ENCODE results near the gene GTF2IRD1. TPM values are rescaled to one million over a fixed set of nuclear protein-coding genes. Genes with fewer than 3 reads are reported as not detected.
"Not testable (repeated sequence)": the region's sequence is repeated elsewhere in the genome, so short reads cannot be mapped to it uniquely, and the experiment has no call there.

The GTF2IRD1 gene
- total RNA-seq, 1 experiment from 2014 or later: 9.9 TPM

DNA sequence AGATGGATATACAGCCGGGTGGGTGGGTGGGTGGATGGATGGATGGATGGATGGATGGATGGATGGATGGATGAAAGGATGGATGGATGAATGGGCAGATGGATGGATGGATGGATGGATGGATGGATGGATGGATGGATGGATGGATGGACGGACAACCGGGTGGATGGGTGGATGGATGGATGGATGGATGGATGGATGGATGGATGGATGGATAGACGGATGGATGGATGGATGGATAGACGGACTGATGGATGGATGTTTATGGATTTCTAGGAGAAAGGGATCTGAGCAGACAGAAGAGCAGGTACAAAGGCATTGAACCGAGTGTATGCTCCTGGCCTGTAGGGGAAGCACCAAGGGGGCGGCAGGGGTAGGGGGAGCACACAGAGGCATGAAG lies 75.1 kb downstream of the GTF2IRD1 start:
- not testable (repeated sequence) for DNase-seq (ENCODE audit: low read depth in 1 of 2, low spot score in 2 of 2); H3K4me1 ChIP-seq (replicated peaks); H3K27me3 ChIP-seq (replicated peaks); H3K27ac ChIP-seq; H3K4me3 ChIP-seq; H3K9me3 ChIP-seq (replicated peaks)
- peaks cover 43% of the 10 kb centered on the region for H3K36me3 ChIP-seq

DNA sequence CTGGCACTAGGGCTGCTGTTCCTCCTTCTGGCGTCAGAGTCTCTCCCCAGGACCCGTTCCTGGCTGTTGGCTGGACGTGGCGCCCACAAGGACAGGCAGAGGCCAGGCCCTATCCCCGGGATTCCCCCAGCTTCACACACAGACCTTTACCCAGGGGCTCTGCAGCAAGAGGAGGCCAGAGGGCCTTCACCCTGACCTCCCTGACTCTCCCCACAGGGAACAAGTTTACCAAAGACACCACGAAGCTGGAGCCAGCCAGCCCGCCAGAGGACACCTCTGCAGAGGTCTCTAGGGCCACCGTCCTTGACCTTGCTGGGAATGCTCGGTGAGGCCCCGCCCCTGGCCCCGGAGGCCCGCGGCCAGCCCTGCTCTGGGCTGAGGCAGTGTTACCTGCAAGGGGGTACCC lies 82.2 kb downstream of the GTF2IRD1 start:
- no peak for DNase-seq (ENCODE audit: low read depth in 1 of 2, low spot score in 2 of 2)
- H3K4me3 ChIP-seq: no peak overlapping the region
- H3K4me1 ChIP-seq (replicated peaks): no peaks in the 10 kb centered on the region
- no peak overlapping the region for H3K27ac ChIP-seq
- no peaks in the 10 kb centered on the region for H3K9me3 ChIP-seq (replicated peaks)
- no peaks in the 10 kb centered on the region for H3K27me3 ChIP-seq (replicated peaks)
- peaks cover 37% of the 10 kb centered on the region for H3K36me3 ChIP-seq

DNA sequence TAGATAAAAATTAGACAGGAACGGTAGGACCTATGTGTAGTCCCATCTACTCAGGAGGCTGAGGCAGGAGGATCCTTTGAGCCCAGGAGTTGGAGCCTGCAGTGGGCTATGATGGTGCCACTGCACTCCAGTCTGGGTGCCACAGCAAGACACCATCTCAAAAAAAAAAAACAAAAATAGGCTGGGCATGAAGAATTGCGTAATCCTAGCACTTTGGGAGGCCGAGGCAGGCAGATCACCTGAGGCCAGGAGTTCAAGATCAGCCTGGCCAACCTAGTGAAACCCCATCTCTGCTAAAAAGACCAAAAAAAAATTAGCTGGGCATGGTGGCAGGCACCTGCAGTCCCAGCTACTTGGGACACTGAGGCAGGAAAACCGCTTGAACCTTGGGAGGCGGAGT lies 88.2 kb downstream of the GTF2IRD1 start:
- not testable (repeated sequence) for H3K27ac ChIP-seq; DNase-seq (ENCODE audit: low read depth in 1 of 2, low spot score in 2 of 2); H3K4me1 ChIP-seq (replicated peaks); H3K27me3 ChIP-seq (replicated peaks); H3K9me3 ChIP-seq (replicated peaks); H3K4me3 ChIP-seq
- H3K36me3 ChIP-seq: peaks cover 23% of the 10 kb centered on the region

DNA sequence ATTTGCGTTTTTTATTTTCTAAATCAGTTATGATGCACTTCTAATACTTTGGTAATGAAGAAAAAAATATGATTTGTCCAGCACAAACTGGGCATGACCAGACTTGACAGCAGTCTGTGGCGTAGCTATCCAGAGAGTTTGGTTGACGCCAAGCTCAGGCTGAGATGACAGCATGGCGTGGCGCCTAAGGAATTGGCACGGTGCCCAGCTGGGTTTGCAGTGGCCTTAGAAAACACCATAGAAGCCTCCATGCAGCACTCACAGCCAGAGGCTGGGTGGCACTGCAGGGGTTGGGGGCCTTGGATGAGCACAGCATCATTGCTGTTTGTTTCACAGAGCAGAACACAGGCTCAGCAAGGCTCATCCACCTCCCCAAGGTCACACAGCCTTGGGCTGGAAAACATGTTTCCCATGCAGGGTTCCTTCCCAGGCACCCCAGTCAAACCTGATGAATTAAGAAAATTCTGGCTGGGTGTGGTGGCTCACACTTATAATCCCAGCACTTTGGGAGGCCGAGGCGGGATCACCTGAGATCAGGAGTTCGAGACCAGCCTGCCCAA lies 88.9 kb downstream of the GTF2IRD1 start:
- Histone ChIP-seq H3K27ac (no peak overlapping the region), H3K9me3 (replicated peaks) (no peaks in the 10 kb centered on the region), H3K4me1 (replicated peaks) (no peaks in the 10 kb centered on the region), H3K4me3 (no peak overlapping the region), H3K27me3 (replicated peaks) (no peaks in the 10 kb centered on the region), H3K36me3 (peaks cover 23% of the 10 kb centered on the region)
- no peak for DNase-seq (ENCODE audit: low read depth in 1 of 2, low spot score in 2 of 2)

DNA sequence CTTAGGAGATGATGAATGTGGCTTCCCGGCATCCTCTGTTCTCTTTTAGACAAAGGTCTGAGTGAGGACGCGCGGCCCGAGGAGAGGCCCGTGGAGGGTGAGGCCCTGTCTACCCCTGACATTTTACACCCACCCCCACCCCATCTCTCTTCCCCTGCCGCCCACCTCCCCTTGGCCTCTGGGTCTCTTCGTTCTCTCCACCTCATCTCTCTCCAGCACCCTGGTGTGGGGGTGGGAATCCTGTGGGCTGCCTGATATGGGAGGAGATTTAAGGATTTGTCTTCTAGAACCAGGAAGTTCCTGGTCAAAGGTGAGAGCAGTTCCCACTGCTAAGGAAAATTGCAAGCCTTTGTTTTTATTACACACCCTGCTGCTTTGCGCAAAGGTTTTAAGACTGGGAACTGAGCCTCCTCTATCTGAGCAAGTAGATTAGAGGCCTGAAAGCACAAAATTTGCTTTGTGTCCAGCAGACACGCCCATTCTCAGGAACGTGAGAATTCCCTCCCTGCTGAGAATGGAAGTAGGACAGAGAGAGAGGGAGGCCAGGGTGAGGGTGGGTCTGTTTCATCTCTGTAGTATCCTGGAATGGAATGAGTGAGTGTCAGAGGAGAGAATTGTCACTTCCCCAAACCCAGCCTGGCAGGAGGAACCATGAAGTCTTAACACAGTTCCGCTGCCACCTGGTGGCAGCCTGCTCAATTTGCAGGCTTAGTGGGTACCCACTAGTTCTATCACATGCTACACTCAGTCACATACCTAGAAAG lies 91.2 kb downstream of the GTF2IRD1 start:
- no peak overlapping the region for H3K27ac ChIP-seq
- no peaks in the 10 kb centered on the region for H3K27me3 ChIP-seq (replicated peaks)
- H3K9me3 ChIP-seq (replicated peaks): no peaks in the 10 kb centered on the region
- no peaks in the 10 kb centered on the region for H3K4me1 ChIP-seq (replicated peaks)
- peaks cover 22% of the 10 kb centered on the region for H3K36me3 ChIP-seq
- DNase-seq (ENCODE audit: low read depth in 1 of 2, low spot score in 2 of 2): no peak
- H3K4me3 ChIP-seq: no peak overlapping the region

DNA sequence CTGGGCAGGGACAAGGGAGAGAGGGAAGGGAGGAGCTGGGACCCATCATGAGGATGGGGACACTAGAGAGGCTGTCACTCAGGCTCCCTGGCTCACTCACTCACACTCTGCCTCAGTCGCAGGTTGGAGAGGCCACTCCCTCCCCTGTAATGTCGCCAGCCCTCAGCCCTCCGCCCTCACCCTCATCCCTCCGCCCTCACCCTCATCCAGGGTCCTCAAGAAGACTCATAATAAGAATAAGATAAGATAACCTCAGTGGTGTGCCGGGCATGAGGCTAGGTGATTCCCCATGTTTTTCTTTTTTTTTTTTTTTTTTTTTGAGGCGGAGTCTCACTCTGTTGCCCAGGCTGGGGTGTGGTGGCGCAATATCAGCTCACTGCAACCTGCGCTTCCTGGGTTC lies 92.2 kb downstream of the GTF2IRD1 start:
- no peak for DNase-seq (ENCODE audit: low read depth in 1 of 2, low spot score in 2 of 2)
- H3K4me3 ChIP-seq: no peak overlapping the region
- H3K36me3 ChIP-seq: peaks cover 19% of the 10 kb centered on the region
- H3K27ac ChIP-seq: no peak overlapping the region
- no peaks in the 10 kb centered on the region for H3K9me3 ChIP-seq (replicated peaks)
- H3K4me1 ChIP-seq (replicated peaks): no peaks in the 10 kb centered on the region
- H3K27me3 ChIP-seq (replicated peaks): no peaks in the 10 kb centered on the region

DNA sequence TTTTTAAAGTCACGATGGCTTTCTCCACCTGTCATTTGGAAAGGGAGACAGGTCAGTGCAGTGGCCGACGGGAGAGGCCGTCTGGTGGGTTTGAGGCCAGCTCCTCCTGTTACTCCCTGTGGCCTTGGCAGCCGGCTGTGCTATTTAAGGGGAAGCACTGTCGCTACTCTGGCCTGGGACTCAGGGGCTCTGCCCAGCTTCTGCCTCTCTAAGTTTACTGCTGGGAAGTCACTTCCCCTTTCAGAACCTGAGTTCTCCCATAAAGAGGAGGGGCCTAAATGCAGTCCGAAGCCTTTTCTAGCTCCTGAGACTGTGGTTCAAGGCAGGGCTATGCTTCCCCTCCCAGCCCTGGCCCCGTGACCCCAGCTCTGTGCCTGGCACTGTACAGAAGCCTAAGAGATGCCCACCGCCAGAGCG lies 99.9 kb downstream of the GTF2IRD1 start:
- H3K4me1 ChIP-seq (replicated peaks); H3K9me3 ChIP-seq (replicated peaks); DNase-seq (ENCODE audit: low read depth in 1 of 2, low spot score in 2 of 2); H3K27me3 ChIP-seq (replicated peaks); H3K36me3 ChIP-seq; H3K4me3 ChIP-seq; H3K27ac ChIP-seq: not testable (repeated sequence)

DNA sequence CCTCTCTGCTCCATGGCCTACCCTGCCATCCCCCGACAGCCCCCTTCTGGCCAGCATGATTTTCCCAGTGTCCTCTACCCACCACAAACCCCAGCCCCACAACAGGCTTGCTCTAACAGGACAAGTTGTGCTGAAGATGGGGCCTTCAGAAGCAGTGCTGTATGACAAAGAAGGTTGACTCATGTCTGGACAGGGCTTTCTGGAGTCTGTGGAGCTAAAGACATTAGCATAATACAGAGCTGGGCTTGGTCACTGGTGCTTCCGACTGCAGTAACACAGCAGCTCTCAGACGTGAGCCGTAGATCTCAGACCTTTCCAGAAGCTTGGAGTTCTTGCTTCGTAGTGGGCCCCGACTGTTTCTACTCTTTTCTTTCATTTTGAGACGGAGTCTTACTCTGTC lies 100.5 kb downstream of the GTF2IRD1 start:
- no peak overlapping the region for H3K27ac ChIP-seq
- H3K27me3 ChIP-seq (replicated peaks): no peaks in the 10 kb centered on the region
- H3K4me3 ChIP-seq: no peak overlapping the region
- no peaks in the 10 kb centered on the region for H3K4me1 ChIP-seq (replicated peaks)
- peaks cover 8% of the 10 kb centered on the region for H3K36me3 ChIP-seq
- no peak for DNase-seq (ENCODE audit: low read depth in 1 of 2, low spot score in 2 of 2)
- no peaks in the 10 kb centered on the region for H3K9me3 ChIP-seq (replicated peaks)

DNA sequence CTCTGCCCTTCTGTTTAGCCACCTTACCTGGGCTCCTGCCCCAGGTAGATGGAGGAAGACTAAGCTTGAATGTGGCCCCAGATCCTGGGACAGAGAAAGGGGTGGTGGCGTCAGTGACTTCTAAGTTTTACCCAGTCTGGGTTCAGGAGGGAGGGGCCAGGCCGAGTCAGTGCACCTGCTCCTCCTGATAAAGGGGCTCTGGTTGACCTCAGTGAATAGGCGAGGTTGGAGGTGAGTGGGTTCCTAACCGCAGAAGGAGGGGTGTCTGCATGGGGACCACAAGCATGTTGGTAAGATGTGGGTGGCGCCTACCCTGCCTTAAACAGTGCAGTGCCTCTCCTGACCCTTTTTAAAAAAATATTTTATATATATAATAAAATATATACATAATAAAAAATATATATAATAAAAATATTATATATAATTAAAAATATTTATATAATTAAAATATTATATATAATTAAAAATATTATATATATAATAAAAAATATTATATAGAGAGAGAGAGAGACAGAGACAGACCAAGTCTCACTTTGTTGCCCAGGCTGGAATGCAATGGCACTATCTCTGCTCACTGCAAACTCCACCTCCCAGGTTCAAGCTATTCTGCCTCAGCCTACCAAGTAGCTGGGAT lies 106.5 kb downstream of the GTF2IRD1 start:
- Histone ChIP-seq H3K27me3 (replicated peaks) (no peaks in the 10 kb centered on the region), H3K4me1 (replicated peaks) (no peaks in the 10 kb centered on the region), H3K9me3 (replicated peaks) (no peaks in the 10 kb centered on the region), H3K27ac (no peak overlapping the region), H3K36me3 (peaks cover 8% of the 10 kb centered on the region), H3K4me3 (no peak overlapping the region)
- no peak for DNase-seq (ENCODE audit: low read depth in 1 of 2, low spot score in 2 of 2)

DNA sequence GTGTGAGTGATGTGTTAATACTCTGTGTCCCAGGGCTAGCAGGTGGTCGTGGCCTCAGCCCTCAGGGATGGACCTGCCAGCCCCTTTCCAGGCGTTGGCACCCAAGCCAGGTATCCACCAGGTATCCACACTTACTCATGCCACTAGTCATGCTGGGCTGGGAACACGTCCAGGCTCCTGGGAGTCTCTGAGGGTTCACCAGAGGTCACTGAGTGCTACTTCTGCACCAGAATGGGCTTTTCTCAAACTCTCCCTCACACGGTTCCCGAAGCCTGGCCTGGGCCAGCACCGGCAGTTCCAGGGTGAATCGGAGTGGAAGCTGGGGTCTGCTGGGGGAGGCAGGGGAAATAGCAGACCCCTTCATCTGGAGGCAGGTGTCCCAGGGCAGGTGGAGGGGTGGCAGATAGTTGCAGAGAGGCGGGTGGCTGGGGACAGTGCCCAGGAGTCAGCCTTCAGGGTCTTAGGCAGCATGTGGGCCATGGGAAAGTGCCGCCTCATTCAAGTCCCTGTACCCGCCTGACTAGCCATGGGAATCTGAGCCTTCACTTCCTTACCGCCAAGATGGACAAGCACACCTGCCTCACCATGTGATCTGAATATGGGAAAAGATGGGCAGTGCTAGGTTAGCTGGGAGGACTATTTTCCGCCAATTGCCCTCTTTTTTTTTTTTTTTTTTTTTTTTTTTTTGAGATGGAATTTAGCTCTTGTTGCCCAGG lies 108.3 kb downstream of the GTF2IRD1 start:
- no peaks in the 10 kb centered on the region for H3K4me1 ChIP-seq (replicated peaks)
- H3K4me3 ChIP-seq: no peak overlapping the region
- H3K9me3 ChIP-seq (replicated peaks): no peaks in the 10 kb centered on the region
- no peak overlapping the region for H3K27ac ChIP-seq
- peaks cover 14% of the 10 kb centered on the region for H3K36me3 ChIP-seq
- H3K27me3 ChIP-seq (replicated peaks): no peaks in the 10 kb centered on the region
- DNase-seq (ENCODE audit: low read depth in 1 of 2, low spot score in 2 of 2): no peak

DNA sequence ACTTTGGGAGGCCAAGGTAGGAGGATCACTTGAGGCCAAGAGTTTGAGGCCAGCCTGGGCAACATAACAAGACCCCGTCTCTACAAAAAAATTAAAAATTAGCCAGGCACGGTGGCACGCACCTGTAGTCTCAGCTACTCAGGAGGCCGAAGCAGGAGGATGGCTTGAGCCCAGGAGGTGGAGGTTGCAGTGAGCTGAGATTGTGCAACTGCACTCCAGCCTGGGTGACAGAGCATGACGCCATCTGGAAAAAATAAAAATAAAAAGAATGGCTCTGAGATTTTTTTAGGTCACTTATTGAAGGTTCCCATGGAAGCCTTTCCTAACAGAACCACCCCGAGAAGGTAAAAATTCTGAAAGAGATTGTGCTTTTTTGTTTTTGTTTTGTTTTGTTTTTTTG lies 109.9 kb downstream of the GTF2IRD1 start:
- not testable (repeated sequence) for H3K4me1 ChIP-seq (replicated peaks); H3K9me3 ChIP-seq (replicated peaks); H3K4me3 ChIP-seq; H3K36me3 ChIP-seq; DNase-seq (ENCODE audit: low read depth in 1 of 2, low spot score in 2 of 2); H3K27me3 ChIP-seq (replicated peaks); H3K27ac ChIP-seq

DNA sequence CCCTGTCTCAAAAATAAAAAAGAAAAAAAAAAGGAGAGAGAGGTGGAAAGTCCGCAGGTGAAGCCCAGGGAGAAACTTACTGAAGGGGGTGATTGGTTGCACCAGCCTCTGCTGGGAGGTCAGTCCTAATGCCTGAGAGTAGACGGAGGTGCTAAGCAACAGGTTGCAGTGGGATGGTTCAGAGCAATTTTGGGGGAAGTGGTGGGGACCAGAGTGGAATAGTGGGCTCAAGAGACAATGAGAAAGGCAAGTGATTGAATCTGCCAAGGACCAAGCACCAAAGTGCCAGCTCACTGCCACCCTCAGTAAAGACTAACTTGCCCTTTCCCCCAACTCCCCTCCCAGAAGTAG lies 113.6 kb downstream of the GTF2IRD1 start:
- no peak overlapping the region for H3K4me3 ChIP-seq
- H3K9me3 ChIP-seq (replicated peaks): no peaks in the 10 kb centered on the region
- peaks cover 9% of the 10 kb centered on the region; the same call in 1 of the 2 replicates for H3K36me3 ChIP-seq
- DNase-seq (ENCODE audit: low read depth in 1 of 2, low spot score in 2 of 2): no peak
- no peaks in the 10 kb centered on the region for H3K4me1 ChIP-seq (replicated peaks)
- H3K27me3 ChIP-seq (replicated peaks): no peaks in the 10 kb centered on the region
- H3K27ac ChIP-seq: no peak overlapping the region

DNA sequence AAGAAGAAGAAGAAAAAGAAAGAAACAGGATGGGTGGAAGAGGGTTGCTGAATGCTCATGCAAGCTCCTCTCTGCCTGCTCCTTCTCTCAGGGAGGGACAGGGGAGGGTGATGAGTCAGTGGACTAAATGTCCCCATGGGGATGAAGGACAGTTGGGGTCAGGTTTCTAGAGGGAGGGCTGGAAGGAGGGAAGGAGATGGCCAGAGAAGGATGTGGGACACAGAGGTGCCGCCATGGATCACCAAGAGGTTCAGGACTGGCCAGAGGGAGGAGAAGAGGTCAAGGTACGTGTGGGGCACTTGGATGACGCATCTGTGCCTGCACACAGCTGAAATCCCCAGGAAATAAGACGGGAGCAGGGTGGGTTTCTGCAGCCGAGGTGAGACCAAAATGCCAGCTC lies 115.0 kb downstream of the GTF2IRD1 start:
- no peaks in the 10 kb centered on the region for H3K27me3 ChIP-seq (replicated peaks)
- H3K36me3 ChIP-seq: peaks cover 9% of the 10 kb centered on the region; the same call in 1 of the 2 replicates
- H3K4me3 ChIP-seq: no peak overlapping the region
- H3K27ac ChIP-seq: no peak overlapping the region
- no peaks in the 10 kb centered on the region for H3K9me3 ChIP-seq (replicated peaks)
- H3K4me1 ChIP-seq (replicated peaks): no peaks in the 10 kb centered on the region
- DNase-seq (ENCODE audit: low read depth in 1 of 2, low spot score in 2 of 2): no peak

DNA sequence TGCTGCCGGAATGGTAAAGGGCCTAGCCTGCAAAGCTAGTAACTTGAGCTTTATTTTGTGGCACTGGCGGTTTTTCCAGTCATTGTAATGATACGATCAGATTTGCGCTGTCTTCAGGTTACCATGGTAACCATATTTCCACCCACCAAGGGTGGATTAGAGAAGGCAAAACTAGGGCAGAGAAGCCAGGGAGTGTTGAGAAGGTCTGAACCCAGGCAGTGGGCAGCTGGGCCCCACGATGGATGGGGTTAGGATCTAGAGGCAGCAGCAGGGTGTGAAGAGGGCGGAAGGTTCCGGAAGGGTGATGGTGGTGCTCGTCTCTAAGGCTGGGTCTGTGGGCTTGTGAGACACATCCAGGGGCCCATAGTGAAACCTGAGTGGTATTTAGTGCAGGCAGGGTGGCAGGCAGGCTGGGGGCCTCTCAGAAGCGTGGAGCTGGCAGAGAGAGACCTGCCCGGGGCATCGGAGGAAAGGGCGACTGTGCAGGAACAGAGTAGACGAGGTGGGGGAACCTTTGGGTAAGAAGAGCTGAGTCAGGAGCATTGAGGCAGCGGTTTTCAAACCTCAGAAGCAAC lies 115.9 kb downstream of the GTF2IRD1 start:
- peaks cover 9% of the 10 kb centered on the region; the same call in 1 of the 2 replicates for H3K36me3 ChIP-seq
- no peak for DNase-seq (ENCODE audit: low read depth in 1 of 2, low spot score in 2 of 2)
- no peak overlapping the region for H3K4me3 ChIP-seq
- no peaks in the 10 kb centered on the region for H3K9me3 ChIP-seq (replicated peaks)
- no peaks in the 10 kb centered on the region for H3K27me3 ChIP-seq (replicated peaks)
- H3K27ac ChIP-seq: no peak overlapping the region
- no peaks in the 10 kb centered on the region for H3K4me1 ChIP-seq (replicated peaks)

All from SJSA1 (cell line).